Endothelial cell of umbilical vein (primary cell): ENCODE results near the gene SPTBN4. TPM values are rescaled to one million over a fixed set of nuclear protein-coding genes. Genes with fewer than 3 reads are reported as not detected.
A peak's percentile ranks its signal among the peaks of the same experiment; 100 is the strongest.
"Not testable (repeated sequence)": the region's sequence is repeated elsewhere in the genome, so short reads cannot be mapped to it uniquely, and the experiment has no call there.

Experiments
- BruUV-seq: library from RNA; stranded (reverse); fragments of 400-500 nt; replicated peaks from 2 replicates; lab custom pipeline; 2021; lab: Mats Ljungman, UMichigan
- CTCF ChIA-PET: fragments of 300-600, 350-600 bp; sonication (Branson Sonifier 250); formaldehyde crosslinking; loops from one replicate; lab custom pipeline; 2021; ENCODE audit warnings: antibody characterized with exemption, inconsistent platforms; lab: Charles Lee
- POLR2A ChIA-PET: fragments of 300-600, 350-600 bp; sonication (Branson Sonifier 250); formaldehyde crosslinking; loops from one replicate; lab custom pipeline; 2021; ENCODE audit warnings: antibody characterized with exemption, inconsistent platforms; lab: Charles Lee
- DNase-seq: peaks from one replicate; pipeline ENCODE4 v3.0.0-alpha.2; 2011; ENCODE audit warnings: low read depth, low spot score
- FAIRE-seq: peaks from 2 replicates; lab custom pipeline; 2011; peaks lifted over from hg19 to GRCh38; lab: Jason Lieb, UNC
- H2AFZ ChIP-seq: 2 replicates; pipeline ENCODE4 v1.6.0; 2012; ENCODE audit warnings: low read depth, low read length, control low read depth, inconsistent platforms
- H3K27ac ChIP-seq: 2 replicates; pipeline ENCODE4 v1.5.1; 2011; ENCODE audit warnings: low read depth, mild to moderate bottlenecking, control low read depth, low read length, moderate library complexity; ENCODE audit not compliant: insufficient read depth
- H3K27me3 ChIP-seq, 2 experiments: 2 replicates each; pipeline versions ENCODE4 v1.6.0 to v1.6.1; 2011; ENCODE audit warnings: low read length in 2 of 2, mixed read lengths in 1 of 2; ENCODE audit not compliant: control insufficient read depth in 2 of 2, insufficient read depth in 2 of 2
- H3K36me3 ChIP-seq, 2 experiments: 2 replicates in 1 of 2; 3 replicates in 1 of 2; pipeline ENCODE4 v1.5.1; 2011; ENCODE audit warnings: low read length in 2 of 2, mild to moderate bottlenecking in 1 of 2, moderate library complexity in 1 of 2; ENCODE audit not compliant: control insufficient read depth in 2 of 2, insufficient read depth in 2 of 2; ENCODE audit errors: extremely low read depth in 1 of 2
- H3K4me1 ChIP-seq: 3 replicates; pipeline ENCODE4 v1.5.1; 2011; ENCODE audit warnings: mild to moderate bottlenecking, low read length; ENCODE audit not compliant: control insufficient read depth, insufficient read depth; ENCODE audit errors: extremely low read depth
- H3K4me2 ChIP-seq: 2 replicates; pipeline ENCODE4 v1.6.1; 2011; ENCODE audit warnings: low read length, control low read depth, mixed read lengths; ENCODE audit not compliant: insufficient read depth
- H3K4me3 ChIP-seq, 3 experiments: fragments of 200-600 bp in 1 of 3; sonication (generic), shearing (Covaris generic) in 1 of 3; replicated peaks in 1 of 3; 2 replicates each; pipeline ENCODE4 v1.5.1; 2011 to 2016; ENCODE audit warnings: control low read depth in 3 of 3, low read length in 3 of 3, mild to moderate bottlenecking in 2 of 3, inconsistent platforms in 1 of 3, low read depth in 1 of 3, moderate library complexity in 1 of 3; ENCODE audit not compliant: insufficient read depth in 1 of 3
- H3K79me2 ChIP-seq: 2 replicates; pipeline ENCODE4 v1.6.0; 2012; ENCODE audit warnings: low read length, inconsistent platforms; ENCODE audit not compliant: control insufficient read depth, insufficient read depth
- H3K9ac ChIP-seq: replicated peaks from 2 replicates; pipeline ENCODE3; 2011; ENCODE audit warnings: low read length, control low read depth; ENCODE audit not compliant: insufficient read depth; ENCODE audit errors: extremely low read depth
- H3K9me1 ChIP-seq: replicated peaks from 3 replicates; pipeline ENCODE4 v1.6.0; 2011; ENCODE audit warnings: mild to moderate bottlenecking, low read length; ENCODE audit not compliant: control insufficient read depth, insufficient read depth; ENCODE audit errors: extremely low read depth
- H3K9me3 ChIP-seq: replicated peaks from 2 replicates; pipeline ENCODE4 v1.5.1; 2012; ENCODE audit warnings: low read length, inconsistent platforms; ENCODE audit not compliant: control insufficient read depth, insufficient read depth
- H4K20me1 ChIP-seq: replicated peaks from 2 replicates; pipeline ENCODE3; 2011; ENCODE audit warnings: mild to moderate bottlenecking, low read length; ENCODE audit not compliant: control insufficient read depth, insufficient read depth; ENCODE audit errors: extremely low read depth
- EZH2 ChIP-seq: IDR thresholded peaks from 2 replicates; pipeline ENCODE4 v1.6.1; 2012; ENCODE audit warnings: borderline replicate concordance, low read depth, mild to moderate bottlenecking, moderate library complexity, low read length, inconsistent platforms; ENCODE audit not compliant: severe bottlenecking
- FOS ChIP-seq: IDR thresholded peaks from 2 replicates; pipeline ENCODE4 v1.6.1; 2011; ENCODE audit warnings: mild to moderate bottlenecking, low read length, moderate library complexity, borderline replicate concordance; ENCODE audit not compliant: insufficient read depth
- JUN ChIP-seq: IDR thresholded peaks from 2 replicates; pipeline ENCODE4 v1.6.1; 2011; ENCODE audit warnings: borderline replicate concordance, low read depth; ENCODE audit not compliant: insufficient read length, insufficient read depth
- MYC ChIP-seq: IDR thresholded peaks from one replicate; pipeline ENCODE4 v1.6.1; 2011; ENCODE audit warnings: mild to moderate bottlenecking, low read depth, low read length
- POLR2A ChIP-seq: IDR thresholded peaks from 2 replicates; pipeline ENCODE4 v1.6.1; 2012; ENCODE audit warnings: low read depth, mild to moderate bottlenecking, control low read depth, low read length
- dilution Hi-C: fragments of 300-500 bp; cut with MboI; formaldehyde crosslinking; loops from one replicate; pipeline ENCODE4 v1.15.0; 2019; ENCODE audit warnings: low sequenced_read_pairs; ENCODE audit not compliant: extremely low pct_ligation_motif_present
- intact Hi-C: fragments of 100-400 bp; cut with micrococcal nuclease; formaldehyde crosslinking; loops from one replicate; pipeline ENCODE4 v1.10.0; 2022
- polyA plus RNA-seq, 4 experiments: library from polyadenylated mRNA; depleted of rRNA in 3 of 4; stranded (reverse) in 3 of 4; unstranded in 1 of 4; fragments of >200 nt; gene quantifications; 2 replicates each; pipeline versions ENCODE4 v1.2.1 to v1.2.3, GENCODE V29; 2011 to 2012; ENCODE audit warnings: missing spikeins in 1 of 4
- total RNA-seq: library from RNA; stranded (reverse); gene quantifications from 2 replicates; pipeline ENCODE4 v1.2.3, GENCODE V29; 2021
- TF ChIP-seq, protein P1 (sequence below): IDR thresholded peaks from 2 replicates; pipeline ENCODE4 v1.6.1; 2011; ENCODE audit not compliant: insufficient read depth, insufficient read length
- TF ChIP-seq, protein P2 (sequence below), 2 donors: IDR thresholded peaks; 1 replicate in 1 of 2; 2 replicates in 1 of 2; pipeline ENCODE4 v1.5.1; 2011; ENCODE audit warnings: low read length in 2 of 2, mild to moderate bottlenecking in 2 of 2, moderate library complexity in 2 of 2, control low read depth in 1 of 2, inconsistent platforms in 1 of 2, low read depth in 1 of 2; ENCODE audit not compliant: insufficient read depth in 1 of 2; ENCODE audit errors: extremely low read depth in 1 of 2

Gene SPTBN4
- total and polyA plus RNA-seq, 2 donors (not counting 3 experiments of a cell fraction or from before 2014, with no cell fraction given), result 0.33 TPM; not detected in 1

DNA sequence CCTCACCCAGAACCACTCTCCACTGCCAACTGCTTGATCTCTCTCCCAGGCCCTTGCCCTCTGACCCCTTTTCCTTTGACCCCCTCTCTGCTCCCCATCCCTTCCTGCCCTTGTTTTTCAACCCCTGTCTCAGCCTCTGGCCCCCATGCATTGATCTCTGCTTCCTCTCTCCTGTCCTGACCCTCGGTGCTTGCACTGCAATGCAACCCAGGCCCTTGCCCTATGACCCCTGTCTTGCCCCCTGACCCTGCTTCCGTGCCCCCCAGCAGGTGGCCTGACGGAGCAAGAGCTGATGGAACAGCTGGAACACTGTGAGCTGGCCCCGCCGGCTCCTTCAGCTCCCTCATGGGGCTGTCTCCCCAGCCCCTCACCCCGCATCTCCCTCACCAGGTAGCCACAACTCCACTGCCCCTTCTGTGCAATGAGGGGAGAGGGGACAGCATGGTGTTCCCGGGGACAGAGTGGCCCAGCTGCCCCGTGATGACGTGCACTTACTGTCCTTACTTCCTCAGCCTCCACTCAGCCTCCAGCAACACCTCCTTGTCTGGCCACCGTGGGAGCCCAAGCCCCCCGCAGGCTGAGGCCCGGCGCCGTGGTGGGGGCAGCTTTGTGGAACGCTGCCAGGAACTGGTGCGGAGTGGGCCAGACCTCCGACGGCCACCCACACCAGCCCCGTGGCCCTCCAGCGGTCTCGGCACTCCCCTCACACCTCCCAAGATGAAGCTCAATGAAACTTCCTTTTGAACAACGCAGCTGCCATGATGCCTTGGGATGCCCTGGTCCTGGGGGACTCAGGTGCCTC is 123.9 kb downstream of the SPTBN4 start:
- ChIA-PET POLR2A (no interaction called here), CTCF (no interaction called here)
- H3K27me3 ChIP-seq, result no peaks in the 10 kb centered on the region
- H3K36me3 ChIP-seq, result peaks cover 3 to 4% of the 10 kb centered on the region in 2 experiments
- no peaks in the 10 kb centered on the region for H3K9me1 ChIP-seq
- DNase-seq, result no peak
- H3K4me3 ChIP-seq, result no peak overlapping the region
- dilution Hi-C loops (no loop called here), intact Hi-C loops (no loop called here)
- BruUV-seq, result TSS peak; percentile 56
- H3K4me1 ChIP-seq, result peaks cover 13% of the 10 kb centered on the region
- no peak overlapping the region for H3K4me2 ChIP-seq
- H4K20me1 ChIP-seq, result no peaks in the 10 kb centered on the region
- no peak overlapping the region for H2AFZ ChIP-seq
- no peaks in the 10 kb centered on the region for H3K79me2 ChIP-seq
- FAIRE-seq, result no peak
- TF ChIP-seq MYC, result no peak
- no peak for TF ChIP-seq EZH2
- TF ChIP-seq JUN, result no peak
- TF ChIP-seq, protein P1, sequence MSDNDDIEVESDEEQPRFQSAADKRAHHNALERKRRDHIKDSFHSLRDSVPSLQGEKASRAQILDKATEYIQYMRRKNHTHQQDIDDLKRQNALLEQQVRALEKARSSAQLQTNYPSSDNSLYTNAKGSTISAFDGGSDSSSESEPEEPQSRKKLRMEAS, result no peak
- no peak for TF ChIP-seq FOS
- TF ChIP-seq POLR2A, result no peak
- TF ChIP-seq, protein P2, sequence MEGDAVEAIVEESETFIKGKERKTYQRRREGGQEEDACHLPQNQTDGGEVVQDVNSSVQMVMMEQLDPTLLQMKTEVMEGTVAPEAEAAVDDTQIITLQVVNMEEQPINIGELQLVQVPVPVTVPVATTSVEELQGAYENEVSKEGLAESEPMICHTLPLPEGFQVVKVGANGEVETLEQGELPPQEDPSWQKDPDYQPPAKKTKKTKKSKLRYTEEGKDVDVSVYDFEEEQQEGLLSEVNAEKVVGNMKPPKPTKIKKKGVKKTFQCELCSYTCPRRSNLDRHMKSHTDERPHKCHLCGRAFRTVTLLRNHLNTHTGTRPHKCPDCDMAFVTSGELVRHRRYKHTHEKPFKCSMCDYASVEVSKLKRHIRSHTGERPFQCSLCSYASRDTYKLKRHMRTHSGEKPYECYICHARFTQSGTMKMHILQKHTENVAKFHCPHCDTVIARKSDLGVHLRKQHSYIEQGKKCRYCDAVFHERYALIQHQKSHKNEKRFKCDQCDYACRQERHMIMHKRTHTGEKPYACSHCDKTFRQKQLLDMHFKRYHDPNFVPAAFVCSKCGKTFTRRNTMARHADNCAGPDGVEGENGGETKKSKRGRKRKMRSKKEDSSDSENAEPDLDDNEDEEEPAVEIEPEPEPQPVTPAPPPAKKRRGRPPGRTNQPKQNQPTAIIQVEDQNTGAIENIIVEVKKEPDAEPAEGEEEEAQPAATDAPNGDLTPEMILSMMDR (IDR thresholded peaks at IDR 0.05; ENCODE audit: extremely low read depth in 1 of 2, insufficient read depth in 1 of 2, low read depth in 1 of 2, low read length in 2 of 2), result no peak
- H3K9me3 ChIP-seq, result no peaks in the 10 kb centered on the region
- no peak overlapping the region for H3K27ac ChIP-seq
- H3K9ac ChIP-seq, result no peak overlapping the region

DNA sequence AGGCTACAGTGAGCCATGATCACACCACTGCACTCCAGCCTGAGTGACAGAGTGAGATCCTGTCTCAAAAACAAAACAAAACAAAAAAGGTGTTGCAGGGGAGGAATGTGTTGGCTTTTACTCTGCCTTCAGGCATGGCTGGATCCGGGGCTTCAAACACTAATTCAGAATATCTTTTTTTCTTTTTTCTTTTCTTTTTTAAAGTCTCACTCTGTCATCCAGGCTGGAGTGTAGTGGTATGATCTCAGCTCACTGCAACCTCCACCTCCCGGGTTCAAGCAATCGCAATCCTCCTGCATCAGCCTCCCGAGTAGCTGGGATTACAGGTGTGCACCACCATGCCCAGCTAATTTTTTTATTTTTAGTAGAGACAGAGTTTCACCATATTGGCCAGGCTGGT is 124.9 kb downstream of the SPTBN4 start:
- CTCF ChIA-PET, result interaction anchor here (1.1 kb wide), 1 partner anchor 11 kb away, joined by 3 read pairs; no protein-coding TSS in a partner anchor
- dilution Hi-C loops, DNase-seq, H4K20me1 ChIP-seq, H3K79me2 ChIP-seq, FAIRE-seq, H3K4me1 ChIP-seq, intact Hi-C loops, POLR2A ChIA-PET, H3K36me3 ChIP-seq, H2AFZ ChIP-seq, H3K9me3 ChIP-seq, H3K27me3 ChIP-seq, BruUV-seq, H3K9ac ChIP-seq, H3K9me1 ChIP-seq, H3K4me3 ChIP-seq, H3K4me2 ChIP-seq, H3K27ac ChIP-seq: not testable (repeated sequence)
